IMR-90 (cell line): ENCODE results near the gene SESN2.

Experiments
- BHLHE40 ChIP-seq: fragments of 150-350 bp; IDR thresholded peaks from 2 replicates; pipeline ENCODE4 v1.6.1; 2016; ENCODE audit warnings: mild to moderate bottlenecking, low read depth, low read length
- CTCF ChIP-seq: conservative IDR thresholded peaks from 2 replicates; pipeline ENCODE4 v1.5.1; 2012; ENCODE audit warnings: mild to moderate bottlenecking, low read depth, low read length, improper control_type of control experiment
- FOS ChIP-seq: fragments of 150-350 bp; IDR thresholded peaks from 2 replicates; pipeline ENCODE4 v1.6.1; 2016; ENCODE audit warnings: low read depth, low read length
- MAFK ChIP-seq: IDR thresholded peaks from 2 replicates; pipeline ENCODE4 v1.6.1; 2012; ENCODE audit warnings: low read depth, low read length, improper control_type of control experiment
- MAZ ChIP-seq: IDR thresholded peaks from 2 replicates; pipeline ENCODE4 v1.6.1; 2012; ENCODE audit warnings: low read depth, mild to moderate bottlenecking, low read length, improper control_type of control experiment, moderate library complexity, borderline replicate concordance
- NFE2L2 ChIP-seq: fragments of 150-350 bp; IDR thresholded peaks from 2 replicates; pipeline ENCODE4 v1.6.1; 2016; ENCODE audit warnings: low read depth, mild to moderate bottlenecking, low read length
- POLR2A ChIP-seq: IDR thresholded peaks from 2 replicates; pipeline ENCODE4 v1.6.1; 2012; ENCODE audit warnings: mild to moderate bottlenecking, low read depth, low read length
- RAD21 ChIP-seq: IDR thresholded peaks from 2 replicates; pipeline ENCODE4 v1.6.1; 2012; ENCODE audit warnings: low read length, improper control_type of control experiment
- RCOR1 ChIP-seq: IDR thresholded peaks from 2 replicates; pipeline ENCODE4 v1.6.1; 2012; ENCODE audit warnings: mild to moderate bottlenecking, low read length, improper control_type of control experiment; ENCODE audit not compliant: insufficient replicate concordance
- RFX5 ChIP-seq: IDR thresholded peaks from 2 replicates; pipeline ENCODE4 v1.8.0; 2012; ENCODE audit warnings: low read depth, mild to moderate bottlenecking, low read length, moderate library complexity
- SMC3 ChIP-seq: fragments of 150-350 bp; IDR thresholded peaks from 2 replicates; pipeline ENCODE4 v1.6.1; 2016; ENCODE audit warnings: low read depth, mild to moderate bottlenecking, antibody characterized with exemption, low read length, moderate library complexity
- USF2 ChIP-seq: fragments of 150-350 bp; IDR thresholded peaks from 2 replicates; pipeline ENCODE4 v1.6.1; 2017; ENCODE audit warnings: mild to moderate bottlenecking, antibody characterized with exemption, low read length, low read depth

- no peak for TF ChIP-seq CTCF
- no peak for TF ChIP-seq MAFK
- peak; percentile 84 for TF ChIP-seq POLR2A
- TF ChIP-seq SMC3: no peak
- TF ChIP-seq BHLHE40: peak; percentile 97
- TF ChIP-seq RAD21: no peak
- no peak for TF ChIP-seq RFX5
- TF ChIP-seq FOS: peak; percentile 94
- no peak for TF ChIP-seq NFE2L2
- TF ChIP-seq USF2: peak; percentile 100
- no peak for TF ChIP-seq RCOR1
- peak; percentile 81 for TF ChIP-seq MAZ
Observed at GRCh38 chr1:28232558-28233263, 26.6 kb upstream of the SESN2 start, which contains the start of gene DNAJC8.
